GM12878 (cell line): ENCODE measurements around the gene RANBP1. TPM values are rescaled to one million over a fixed set of nuclear protein-coding genes. Genes with fewer than 3 reads are reported as not detected.

ENCODE experiments used
- ATAC-seq: fragments of 200-7000 bp; cut with Tn5 transposase; 3 replicates; pipeline ENCODE4 v1.9.1; 2020; ENCODE audit warnings: mild to moderate bottlenecking, moderate library complexity
- BruUV-seq: library from RNA; stranded (reverse); fragments of 400-500 nt; replicated peaks from 2 replicates; lab custom pipeline; 2021; lab: Mats Ljungman, UMichigan
- CTCF ChIA-PET: fragments of 300-600 bp; sonication (Branson Sonifier 250); formaldehyde crosslinking; extraction: SDS; loops from one replicate; lab custom pipeline; 2021; ENCODE audit warnings: inconsistent platforms; lab: Yijun Ruan, JAX
- POLR2A ChIA-PET: fragments of 350-600 bp; formaldehyde crosslinking; extraction: SDS; loops from one replicate; lab custom pipeline; 2021; ENCODE audit warnings: inconsistent platforms; lab: Charles Lee
- RAD21 ChIA-PET: fragments of 300-600 bp; sonication (Branson Sonifier 250); formaldehyde crosslinking; loops from one replicate; lab custom pipeline; 2023; ENCODE audit warnings: antibody characterized with exemption; ENCODE audit not compliant: unreplicated experiment; lab: Charles Lee
- SMC1A ChIA-PET: fragments of 300-600 bp; sonication (Branson Sonifier 250); formaldehyde crosslinking; loops from one replicate; lab custom pipeline; 2023; ENCODE audit not compliant: unreplicated experiment, uncharacterized antibody; lab: Charles Lee
- DNase-seq: peaks from one replicate; pipeline ENCODE4 v3.0.0-alpha.2; 2011; ENCODE audit warnings: low read depth, low spot score
- FAIRE-seq: peaks from 3 replicates; lab custom pipeline; 2011; peaks lifted over from hg19 to GRCh38; lab: Jason Lieb, UNC
- H2AFZ ChIP-seq: 2 replicates; pipeline ENCODE4 v1.6.0; 2011; ENCODE audit warnings: low read depth, low read length, control low read depth; ENCODE audit not compliant: control insufficient read depth
- H3K27ac ChIP-seq: 2 replicates; pipeline ENCODE4 v1.5.1; 2011; ENCODE audit warnings: control low read depth; ENCODE audit not compliant: control insufficient read depth, insufficient read depth
- H3K27me3 ChIP-seq, 2 experiments: replicated peaks in 1 of 2; 2 replicates each; pipeline versions ENCODE4 v1.6.0 to v1.6.1; 2011; ENCODE audit warnings: low read length in 1 of 2; ENCODE audit not compliant: control insufficient read depth in 2 of 2, insufficient read depth in 2 of 2
- H3K36me3 ChIP-seq, 2 experiments: 2 replicates each; pipeline ENCODE4 v1.5.1; 2011; ENCODE audit warnings: low read length in 1 of 2; ENCODE audit not compliant: control insufficient read depth in 2 of 2, insufficient read depth in 2 of 2
- H3K4me1 ChIP-seq: 2 replicates; pipeline ENCODE4 v1.6.1; 2011; ENCODE audit warnings: mild to moderate bottlenecking, low read length, moderate library complexity, mixed read lengths; ENCODE audit not compliant: control insufficient read depth, insufficient read depth
- H3K4me2 ChIP-seq: 2 replicates; pipeline ENCODE4 v1.6.0; 2011; ENCODE audit warnings: control low read depth; ENCODE audit not compliant: control insufficient read depth, insufficient read depth
- H3K4me3 ChIP-seq: fragments of 200-600 bp; sonication (generic); 2 replicates; pipeline ENCODE4 v1.5.1; 2016
- H3K79me2 ChIP-seq: 2 replicates; pipeline ENCODE4 v1.6.0; 2011; ENCODE audit warnings: low read length; ENCODE audit not compliant: control insufficient read depth, insufficient read depth
- H3K9ac ChIP-seq: 2 replicates; pipeline ENCODE4 v1.8.0; 2011; ENCODE audit warnings: low read length, control low read depth, mixed read lengths; ENCODE audit not compliant: control insufficient read depth, insufficient read depth
- H3K9me3 ChIP-seq: replicated peaks from 3 replicates; pipeline ENCODE4 v1.5.1; 2011; ENCODE audit warnings: mild to moderate bottlenecking, low read length; ENCODE audit not compliant: control insufficient read depth, insufficient read depth
- H4K20me1 ChIP-seq: 2 replicates; pipeline ENCODE4 v1.6.0; 2011; ENCODE audit not compliant: control insufficient read depth, insufficient read depth
- BRCA1 ChIP-seq: IDR thresholded peaks from 2 replicates; pipeline ENCODE4 v1.6.1; 2011; ENCODE audit warnings: low read depth, low read length, improper control_type of control experiment
- CHD2 ChIP-seq: IDR thresholded peaks from 2 replicates; pipeline ENCODE4 v1.6.1; 2011; ENCODE audit warnings: low read depth, low read length, improper control_type of control experiment, borderline replicate concordance
- CREB1 ChIP-seq: IDR thresholded peaks from 2 replicates; pipeline ENCODE4 v1.6.1; 2012; ENCODE audit warnings: low read depth, mild to moderate bottlenecking, inconsistent platforms
- EP300 ChIP-seq, 2 experiments: fragments of 150-350 bp in 1 of 2; IDR thresholded peaks; 2 replicates each; pipeline ENCODE4 v1.6.1; 2011 to 2012; ENCODE audit warnings: low read depth in 2 of 2, low read length in 2 of 2, borderline replicate concordance in 1 of 2, improper control_type of control experiment in 1 of 2, inconsistent platforms in 1 of 2; ENCODE audit not compliant: control insufficient read depth in 1 of 2
- FOS ChIP-seq: IDR thresholded peaks from 3 replicates; pipeline ENCODE4 v1.6.1; 2011; ENCODE audit warnings: borderline replicate concordance; ENCODE audit not compliant: insufficient read length; ENCODE audit errors: extremely low read depth
- HCFC1 ChIP-seq: fragments of 150-350 bp; IDR thresholded peaks from 2 replicates; pipeline ENCODE4 v1.6.1; 2014; ENCODE audit warnings: low read length
- KLF5 ChIP-seq: fragments of 450-650 bp; IDR thresholded peaks from 2 replicates; pipeline ENCODE4 v1.6.1; 2014; ENCODE audit warnings: mild to moderate bottlenecking; ENCODE audit not compliant: partially characterized antibody
- NFYA ChIP-seq: IDR thresholded peaks from 2 replicates; pipeline ENCODE4 v1.6.1; 2011; ENCODE audit warnings: low read depth, mild to moderate bottlenecking, low read length, improper control_type of control experiment, borderline replicate concordance
- NR2C1 ChIP-seq: fragments of 450-650 bp; IDR thresholded peaks from 2 replicates; pipeline ENCODE4 v1.6.1; 2017; ENCODE audit warnings: antibody characterized with exemption, mild to moderate bottlenecking, moderate library complexity
- PAX8 ChIP-seq: fragments of 450-650 bp; IDR thresholded peaks from 2 replicates; pipeline ENCODE4 v1.6.1; 2017; ENCODE audit warnings: mild to moderate bottlenecking, moderate library complexity
- SMC3 ChIP-seq: IDR thresholded peaks from 2 replicates; pipeline ENCODE4 v1.6.1; 2011; ENCODE audit warnings: low read length, improper control_type of control experiment, borderline replicate concordance
- STAT3 ChIP-seq: IDR thresholded peaks from 2 replicates; pipeline ENCODE4 v1.6.1; 2011; ENCODE audit warnings: low read depth, low read length, improper control_type of control experiment
- WGBS: methylation state at CpG from one replicate; pipeline ENCODE4 v1.1.6; 2016; ENCODE audit warnings: low lambda C conversion rate; ENCODE audit not compliant: insufficient replicate concordance, insufficient coverage; ENCODE audit errors: missing lambda C conversion rate; 5-methylcytosine and 5-hydroxymethylcytosine counted together
- in situ Hi-C: fragments of 300-500 bp; cut with MboI; formaldehyde crosslinking; loops from 9 replicates; pipeline ENCODE4 v1.14.3; 2018; ENCODE audit warnings: mixed read lengths
- intact Hi-C: fragments of 100-400 bp; cut with micrococcal nuclease; formaldehyde crosslinking; loops from one replicate; pipeline ENCODE4 v1.14.2; 2022; ENCODE audit not compliant: unreplicated experiment
- polyA plus RNA-seq, 11 experiments: library from polyadenylated mRNA; depleted of rRNA in 4 of 11; unstranded in 6 of 11; stranded (reverse) in 5 of 11; fragments of >200 nt; fragmentation: Nextera tagmentation in 4 of 11; fragmentation: Illumina TruSeq in 1 of 11; extraction: Ambion mirVana in 4 of 11; extraction: Trizol in 1 of 11; gene quantifications; 1 replicate in 1 of 11; 2 replicates in 10 of 11; pipeline versions ENCODE4 v1.2.1 to v1.2.3, GENCODE V29; 2011 to 2016; ENCODE audit warnings: inconsistent platforms in 2 of 11, missing spikeins in 2 of 11, low read depth in 1 of 11
- total RNA-seq, 4 experiments: library from RNA; depleted of rRNA in 3 of 4; stranded (reverse); fragments of >200 nt in 3 of 4; fragmentation: Illumina TruSeq in 1 of 4; extraction: Trizol in 1 of 4; gene quantifications; 2 replicates each; pipeline versions ENCODE4 v1.2.1 to v1.2.3, GENCODE V29; 2013 to 2021
- TF ChIP-seq, protein P1 (sequence below): fragments of 150-350 bp; IDR thresholded peaks from 2 replicates; pipeline ENCODE4 v1.6.1; 2016; ENCODE audit warnings: low read depth, low read length

The RANBP1 gene
- total and polyA plus RNA-seq, 10 of the 15 experiments (the other 5 are each of a cell fraction or from before 2014, with no cell fraction given), result 55.3 to 808 (median 394) TPM

DNA sequence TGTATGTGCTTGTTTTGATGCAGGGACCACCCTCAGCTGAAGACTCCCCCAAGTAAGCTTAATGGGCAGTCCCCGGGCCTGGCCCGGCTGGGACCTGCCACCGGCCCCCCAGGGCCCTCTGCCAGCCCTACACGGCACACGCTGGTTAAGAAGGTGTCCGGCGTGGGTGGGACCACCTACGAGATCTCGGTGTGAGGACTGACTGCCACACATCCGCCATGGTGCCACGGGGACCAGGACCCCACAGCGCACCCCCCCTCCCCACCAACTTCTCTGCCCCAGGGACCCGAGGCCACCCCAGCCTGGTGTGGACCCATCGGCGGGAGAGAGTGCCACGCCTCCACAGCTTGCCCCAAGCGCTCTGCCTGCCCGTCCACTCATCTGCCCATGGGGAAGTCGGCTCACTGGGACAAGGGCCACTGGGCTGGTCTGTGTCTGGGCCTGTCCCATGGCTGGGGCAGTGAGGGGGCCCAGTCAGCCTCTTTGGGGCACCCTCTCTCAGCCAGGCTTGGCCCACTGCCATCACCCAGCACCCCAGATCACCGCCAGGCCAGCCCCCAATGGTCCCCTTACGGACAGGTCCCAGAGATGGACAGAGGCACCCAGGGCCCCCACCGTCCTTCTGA is 29.4 kb downstream of the RANBP1 start:
- Histone ChIP-seq H3K4me2 (no peak overlapping the region), H2AFZ (no peak overlapping the region), H3K79me2 (no peaks in the 10 kb centered on the region), H3K4me1 (peaks cover 4% of the 10 kb centered on the region; the same call in 1 of the 2 replicates), H3K27me3 (no peaks in the 10 kb centered on the region), H3K4me3 (no peak overlapping the region), H3K9ac (no peak overlapping the region), H3K36me3 (no peaks in the 10 kb centered on the region), H3K27ac (no peak overlapping the region), H3K9me3 (no peaks in the 10 kb centered on the region), H4K20me1 (no peaks in the 10 kb centered on the region)
- intact Hi-C loops, result no loop called here
- ATAC-seq (no peak), DNase-seq (no peak), FAIRE-seq (no peak)
- ChIA-PET RAD21 (no interaction called here), POLR2A (no interaction called here), SMC1A (no interaction called here), CTCF (no interaction called here)
- TF ChIP-seq SMC3 (no peak), FOS (no peak), KLF5 (no peak), NR2C1 (no peak), CHD2 (no peak), NFYA (no peak), STAT3 (no peak), CREB1 (no peak), BRCA1 (no peak), HCFC1 (no peak), PAX8 (no peak), EP300 (IDR thresholded peaks at IDR 0.05; ENCODE audit: borderline replicate concordance in 1 of 2, control insufficient read depth in 1 of 2, low read depth in 2 of 2, low read length in 2 of 2) (no peak)
- TF ChIP-seq, protein P1, sequence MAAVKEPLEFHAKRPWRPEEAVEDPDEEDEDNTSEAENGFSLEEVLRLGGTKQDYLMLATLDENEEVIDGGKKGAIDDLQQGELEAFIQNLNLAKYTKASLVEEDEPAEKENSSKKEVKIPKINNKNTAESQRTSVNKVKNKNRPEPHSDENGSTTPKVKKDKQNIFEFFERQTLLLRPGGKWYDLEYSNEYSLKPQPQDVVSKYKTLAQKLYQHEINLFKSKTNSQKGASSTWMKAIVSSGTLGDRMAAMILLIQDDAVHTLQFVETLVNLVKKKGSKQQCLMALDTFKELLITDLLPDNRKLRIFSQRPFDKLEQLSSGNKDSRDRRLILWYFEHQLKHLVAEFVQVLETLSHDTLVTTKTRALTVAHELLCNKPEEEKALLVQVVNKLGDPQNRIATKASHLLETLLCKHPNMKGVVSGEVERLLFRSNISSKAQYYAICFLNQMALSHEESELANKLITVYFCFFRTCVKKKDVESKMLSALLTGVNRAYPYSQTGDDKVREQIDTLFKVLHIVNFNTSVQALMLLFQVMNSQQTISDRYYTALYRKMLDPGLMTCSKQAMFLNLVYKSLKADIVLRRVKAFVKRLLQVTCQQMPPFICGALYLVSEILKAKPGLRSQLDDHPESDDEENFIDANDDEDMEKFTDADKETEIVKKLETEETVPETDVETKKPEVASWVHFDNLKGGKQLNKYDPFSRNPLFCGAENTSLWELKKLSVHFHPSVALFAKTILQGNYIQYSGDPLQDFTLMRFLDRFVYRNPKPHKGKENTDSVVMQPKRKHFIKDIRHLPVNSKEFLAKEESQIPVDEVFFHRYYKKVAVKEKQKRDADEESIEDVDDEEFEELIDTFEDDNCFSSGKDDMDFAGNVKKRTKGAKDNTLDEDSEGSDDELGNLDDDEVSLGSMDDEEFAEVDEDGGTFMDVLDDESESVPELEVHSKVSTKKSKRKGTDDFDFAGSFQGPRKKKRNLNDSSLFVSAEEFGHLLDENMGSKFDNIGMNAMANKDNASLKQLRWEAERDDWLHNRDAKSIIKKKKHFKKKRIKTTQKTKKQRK, result no peak
- in situ Hi-C loops, result no loop called here
- WGBS, result 90% methylated on average over 19 of the region's 22 CpGs
- no TSS peak for BruUV-seq
